GM18498 (cell line): ENCODE measurements around the gene ZIC4.

Source experiments
- ATAC-seq: cut with Tn5 transposase; IDR thresholded peaks from one replicate; pipeline ENCODE4 v1.9.1; 2021; ENCODE audit warnings: mild to moderate bottlenecking, moderate library complexity; ENCODE audit not compliant: unreplicated experiment

Gene ZIC4

GRCh38 chr3:147391781-147392624 lies 14.3 kb downstream of the ZIC4 start:
- no peak for ATAC-seq

- no peak for ATAC-seq
Observed at GRCh38 chr3:147390589-147391569, 15.5 kb downstream of the ZIC4 start.

- no peak for ATAC-seq
Observed at GRCh38 chr3:147389717-147390116, 16.6 kb downstream of the ZIC4 start.

GRCh38 chr3:147388700-147389580 lies 17.4 kb downstream of the ZIC4 start:
- ATAC-seq = no peak

GRCh38 chr3:147387885-147388699 lies 18.3 kb downstream of the ZIC4 start:
- ATAC-seq = no peak

GRCh38 chr3:147387291-147387884 lies 19.0 kb downstream of the ZIC4 start:
- ATAC-seq = no peak

- ATAC-seq = no peak
Observed at GRCh38 chr3:147385059-147386012, 21.0 kb downstream of the ZIC4 start.

GRCh38 chr3:147384210-147385058 lies 21.9 kb downstream of the ZIC4 start:
- no peak for ATAC-seq

- no peak for ATAC-seq
Observed at GRCh38 chr3:147383617-147384016, 22.7 kb downstream of the ZIC4 start.

GRCh38 chr3:147381596-147381995 lies 24.7 kb downstream of the ZIC4 start:
- no peak for ATAC-seq

GRCh38 chr3:147380977-147381376 lies 25.4 kb downstream of the ZIC4 start:
- ATAC-seq = no peak

- ATAC-seq = no peak
Observed at GRCh38 chr3:147380387-147380951, 25.9 kb downstream of the ZIC4 start.

- ATAC-seq = no peak
Observed at GRCh38 chr3:147379651-147380050, 26.7 kb downstream of the ZIC4 start.

GRCh38 chr3:147377412-147378367 lies 28.7 kb downstream of the ZIC4 start:
- no peak for ATAC-seq

GRCh38 chr3:147373301-147373700 lies 33.0 kb downstream of the ZIC4 start:
- no peak for ATAC-seq

GRCh38 chr3:147372525-147373027 lies 33.8 kb downstream of the ZIC4 start:
- ATAC-seq = no peak
